HEK293T (cell line): ENCODE results near the gene LRMDA.

Experiments used
- NFRKB ChIP-seq: fragments of 450-650 bp; IDR thresholded peaks from 2 replicates; pipeline ENCODE4 v1.6.1; 2016; ENCODE audit warnings: mild to moderate bottlenecking, moderate library complexity
- TARDBP ChIP-seq: fragments of 450-650 bp; IDR thresholded peaks from 2 replicates; pipeline ENCODE4 v1.6.1; 2016

DNA sequence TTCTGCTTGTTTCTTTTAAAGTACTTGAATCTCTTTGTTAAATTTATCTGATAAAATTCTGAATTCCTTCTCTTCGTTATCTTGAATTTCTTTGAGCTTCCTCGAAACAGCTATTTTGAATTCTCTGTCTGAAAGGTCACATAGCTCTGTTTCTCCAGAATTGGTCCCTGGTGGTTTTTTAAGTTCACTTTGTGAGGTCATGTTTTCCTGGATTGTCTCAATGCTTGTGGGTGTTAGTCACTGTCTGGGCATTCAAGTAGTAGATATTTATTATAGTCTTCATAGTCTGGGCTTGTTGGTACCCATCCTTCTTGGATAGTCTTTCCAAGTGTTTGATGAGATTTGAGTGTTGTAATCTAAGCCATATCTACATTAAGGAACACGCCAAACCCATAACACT lies 1060.6 kb downstream of the LRMDA start:
- TF ChIP-seq TARDBP (no peak), NFRKB (no peak)
